Fibroblast of skin of scalp (primary cell): ENCODE data around the gene TBATA. TPM values are rescaled to one million over a fixed set of nuclear protein-coding genes. Genes with fewer than 3 reads are reported as not detected.

ENCODE experiments used
- DNase-seq: peaks from one replicate; pipeline ENCODE4 v3.0.0-alpha.2; 2013
- polyA plus RNA-seq, 2 experiments: library from polyadenylated mRNA; unstranded; fragments of 120-200 nt; gene quantifications; one replicate each; pipeline ENCODE4 v1.2.1, GENCODE V29; 2013; ENCODE audit not compliant: insufficient read length in 2 of 2

The TBATA gene, protein sequence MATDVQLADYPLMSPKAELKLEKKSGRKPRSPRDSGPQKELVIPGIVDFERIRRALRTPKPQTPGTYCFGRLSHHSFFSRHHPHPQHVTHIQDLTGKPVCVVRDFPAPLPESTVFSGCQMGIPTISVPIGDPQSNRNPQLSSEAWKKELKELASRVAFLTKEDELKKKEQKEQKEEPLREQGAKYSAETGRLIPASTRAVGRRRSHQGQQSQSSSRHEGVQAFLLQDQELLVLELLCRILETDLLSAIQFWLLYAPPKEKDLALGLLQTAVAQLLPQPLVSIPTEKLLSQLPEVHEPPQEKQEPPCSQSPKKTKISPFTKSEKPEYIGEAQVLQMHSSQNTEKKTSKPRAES
- polyA plus RNA-seq (2013, experiment 1 of 2; ENCODE audit: insufficient read length) = not detected
- polyA plus RNA-seq (2013, experiment 2 of 2; ENCODE audit: insufficient read length) = not detected

DNA sequence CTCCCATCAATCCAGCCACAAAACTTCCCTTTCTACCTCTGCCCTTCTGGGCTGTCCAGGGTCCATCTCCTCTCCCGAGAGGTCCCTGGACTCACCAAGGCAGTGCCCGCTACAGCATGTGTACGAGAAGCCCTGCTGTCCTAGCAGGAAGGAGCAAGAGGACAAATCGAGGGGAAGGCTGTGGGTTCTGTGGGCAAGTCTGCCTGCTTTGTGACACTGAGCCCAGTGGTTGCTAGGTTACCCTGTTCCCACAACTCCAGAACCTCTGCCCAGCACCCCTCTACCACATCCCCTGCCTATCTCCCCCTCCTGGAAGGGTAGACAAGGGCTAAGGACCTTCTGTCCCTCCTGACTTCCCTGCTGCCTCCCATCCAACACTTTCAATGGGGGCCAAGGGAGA is at the start of gene TBATA:
TBATA (minus strand) TSS at position 188 of the 400 bp plus-strand sequence. CDS start 1,998 bp downstream, outside the sequence.
- DNase-seq = no peak

DNA sequence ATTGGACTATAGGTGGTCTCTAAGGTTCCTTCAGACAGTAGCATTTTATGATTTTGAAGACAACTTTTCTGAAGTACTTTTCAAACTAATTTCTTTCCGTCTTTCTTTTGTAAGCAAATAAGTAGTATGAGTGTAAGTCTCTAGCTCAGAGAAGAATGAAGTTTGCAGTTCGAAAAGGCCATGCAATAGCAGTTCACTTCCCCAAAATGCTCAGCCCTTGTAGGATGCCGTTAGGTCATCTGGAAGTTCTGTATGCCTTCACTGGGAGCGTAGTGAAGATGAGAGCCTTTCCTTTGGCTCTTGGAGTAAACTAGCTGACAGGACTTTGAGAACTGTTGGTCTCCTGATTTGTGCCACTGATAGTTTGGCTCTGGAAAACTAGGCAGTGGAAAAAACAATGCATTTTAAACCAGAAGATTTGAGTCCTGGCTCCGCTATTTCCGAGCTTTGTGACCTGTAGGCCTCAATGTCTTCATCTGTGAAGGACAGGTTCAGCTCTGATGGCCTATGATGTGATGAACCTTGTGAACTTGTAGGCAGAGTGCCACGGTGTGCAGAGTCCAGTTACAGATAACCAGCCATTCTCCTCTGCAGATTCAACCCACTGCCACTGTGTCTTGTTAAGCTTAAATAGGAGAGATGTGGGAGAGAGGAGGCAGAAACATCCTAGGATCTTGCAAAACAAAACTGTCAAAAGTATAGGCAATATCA is 49.4 kb upstream of the TBATA start:
- DNase-seq = no peak

DNA sequence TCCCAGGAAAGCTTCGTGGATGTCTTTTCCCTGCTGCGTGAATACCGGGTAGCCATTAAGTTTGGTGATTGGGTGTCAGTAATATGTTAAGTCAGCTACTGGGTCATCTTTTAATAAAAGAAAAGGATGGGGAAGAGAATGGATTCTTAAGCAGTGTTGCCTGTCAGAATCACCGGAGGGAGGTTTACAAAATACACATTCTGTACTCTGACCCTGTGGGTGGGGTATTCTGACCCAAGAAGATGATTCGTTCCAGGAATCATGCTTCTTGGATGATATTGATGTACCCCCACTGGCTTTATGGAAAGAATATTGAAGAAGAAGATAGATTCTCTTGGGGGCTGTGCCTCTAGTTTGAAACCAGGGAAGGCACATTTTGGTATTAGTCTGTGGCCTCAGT is 48.8 kb upstream of the TBATA start:
- DNase-seq = peak; percentile 11

DNA sequence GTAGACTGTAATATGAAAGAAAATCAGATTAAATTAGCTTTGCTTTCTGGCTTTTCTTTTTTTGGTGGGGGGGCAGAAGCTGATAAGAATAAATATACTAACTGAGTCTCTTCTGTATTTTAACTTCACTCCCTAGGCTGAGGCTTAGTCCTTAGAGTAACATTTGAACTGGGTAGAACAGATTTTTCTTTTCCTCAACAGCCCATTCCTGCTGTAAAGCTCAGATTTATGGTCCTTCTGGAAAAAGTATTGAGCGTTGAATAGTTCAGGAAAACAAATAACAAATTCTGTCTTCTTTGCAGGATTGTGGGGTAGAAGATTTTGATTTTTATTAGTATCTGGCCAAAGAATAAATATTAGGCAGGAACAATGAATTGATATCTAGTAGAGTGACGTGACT is 48.4 kb upstream of the TBATA start:
- no peak for DNase-seq

DNA sequence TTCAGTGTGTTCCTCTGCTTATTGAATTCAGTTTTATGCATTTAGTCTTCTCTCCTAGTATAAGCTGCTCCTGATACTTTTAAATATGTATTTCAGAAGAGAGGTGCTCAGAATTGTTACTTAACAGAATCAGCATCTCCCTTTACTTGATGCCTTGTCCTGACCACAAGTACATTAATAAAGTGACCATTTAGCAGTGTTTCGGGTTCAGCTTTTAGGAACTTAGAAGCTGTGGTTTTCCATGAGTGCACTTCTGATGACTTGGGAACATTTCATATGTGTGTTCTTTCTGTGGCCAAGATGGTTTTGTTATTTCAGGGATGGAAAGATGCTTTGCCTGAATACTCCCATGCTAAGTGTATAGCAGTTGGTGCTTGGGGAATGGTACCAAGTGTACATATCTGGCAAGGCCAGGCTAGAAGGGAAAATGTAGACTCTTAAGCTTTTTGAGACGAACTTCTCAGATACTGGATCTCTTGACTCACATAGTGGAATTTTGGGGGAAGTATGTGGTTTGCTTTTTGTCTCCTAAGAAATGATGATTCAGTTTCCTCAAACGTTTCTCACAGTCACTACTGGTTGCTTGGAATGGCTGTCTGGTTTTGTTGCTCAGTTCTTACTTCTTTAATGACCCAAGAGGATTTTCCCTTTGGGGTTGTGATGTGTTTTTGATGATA is 47.8 kb upstream of the TBATA start:
- peak; percentile 95 for DNase-seq

DNA sequence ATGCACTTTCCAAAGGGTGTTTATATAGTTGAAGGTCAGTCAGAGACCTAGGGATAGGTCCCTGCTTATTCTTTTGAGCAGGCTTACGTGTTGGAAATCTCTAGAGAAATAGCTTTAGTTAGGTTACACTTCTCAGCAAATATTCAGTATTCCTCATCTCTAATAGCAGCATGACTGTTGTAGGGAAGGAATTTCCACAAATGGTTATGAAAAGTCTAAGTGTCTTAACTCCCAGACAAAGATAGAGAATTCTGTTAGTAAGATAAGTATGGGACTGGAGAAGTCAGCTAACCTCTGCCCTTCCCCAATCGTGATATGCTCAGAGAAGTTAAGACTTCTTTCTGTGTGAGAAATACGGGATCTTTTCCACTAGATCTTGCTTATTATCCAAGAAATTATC is 47.0 kb upstream of the TBATA start:
- peak; percentile 53 for DNase-seq

DNA sequence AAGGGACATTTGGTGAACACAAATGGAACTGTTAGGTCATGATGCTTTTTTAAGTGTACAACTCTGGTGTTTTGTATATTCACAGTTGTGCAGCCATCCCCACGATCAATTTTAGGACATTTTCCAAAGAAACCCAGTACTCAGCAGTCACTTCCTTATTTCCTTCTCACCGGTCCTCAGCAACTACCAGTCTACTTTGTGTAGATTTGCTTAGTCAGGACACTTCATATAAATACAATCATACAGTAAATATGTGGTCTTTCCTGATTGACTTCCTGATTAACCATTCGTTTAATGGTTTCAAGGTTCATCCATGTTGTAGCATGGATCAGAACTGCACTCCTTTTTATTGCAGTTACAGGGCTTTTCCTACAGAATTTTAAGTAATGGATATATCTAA is 45.0 kb upstream of the TBATA start:
- DNase-seq = no peak

DNA sequence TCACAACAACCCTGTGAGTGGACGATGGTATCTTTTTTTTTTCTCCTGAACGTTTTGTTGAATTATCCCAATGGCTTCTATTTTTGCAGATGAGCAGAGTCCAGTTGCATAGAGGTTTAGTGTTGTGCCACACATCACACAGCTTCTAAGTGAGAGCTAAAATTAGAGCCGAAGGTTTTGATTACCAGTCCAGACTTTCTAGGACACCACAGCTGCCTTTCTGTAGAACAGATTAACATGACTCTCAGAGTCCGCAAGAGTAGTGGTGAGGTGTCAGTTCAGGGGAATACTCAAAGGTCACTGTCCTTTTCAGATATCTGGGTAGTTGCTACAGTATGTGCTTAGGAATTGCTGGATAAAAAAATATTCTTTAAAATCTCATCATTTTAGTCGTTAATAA is 44.4 kb upstream of the TBATA start:
- no peak for DNase-seq

DNA sequence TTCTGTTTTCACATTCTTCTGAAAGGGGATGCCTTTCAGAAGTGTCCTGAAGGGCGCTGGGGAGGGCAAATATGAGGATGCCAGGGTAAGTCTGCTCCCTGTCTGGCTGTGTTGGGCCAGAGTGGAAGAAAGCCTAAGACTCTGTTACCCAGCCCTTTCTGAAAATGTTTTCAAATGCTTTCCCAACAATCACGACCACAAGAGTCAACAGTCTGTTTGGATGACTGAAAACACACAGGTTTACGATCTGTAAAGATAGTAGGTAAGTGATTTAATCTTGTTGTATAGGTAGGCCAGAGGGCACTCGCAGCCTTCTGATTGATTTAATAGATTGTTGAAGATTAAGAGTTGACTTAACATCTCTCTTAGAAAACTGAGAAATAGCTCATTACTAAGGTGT is 43.7 kb upstream of the TBATA start:
- DNase-seq = no peak

DNA sequence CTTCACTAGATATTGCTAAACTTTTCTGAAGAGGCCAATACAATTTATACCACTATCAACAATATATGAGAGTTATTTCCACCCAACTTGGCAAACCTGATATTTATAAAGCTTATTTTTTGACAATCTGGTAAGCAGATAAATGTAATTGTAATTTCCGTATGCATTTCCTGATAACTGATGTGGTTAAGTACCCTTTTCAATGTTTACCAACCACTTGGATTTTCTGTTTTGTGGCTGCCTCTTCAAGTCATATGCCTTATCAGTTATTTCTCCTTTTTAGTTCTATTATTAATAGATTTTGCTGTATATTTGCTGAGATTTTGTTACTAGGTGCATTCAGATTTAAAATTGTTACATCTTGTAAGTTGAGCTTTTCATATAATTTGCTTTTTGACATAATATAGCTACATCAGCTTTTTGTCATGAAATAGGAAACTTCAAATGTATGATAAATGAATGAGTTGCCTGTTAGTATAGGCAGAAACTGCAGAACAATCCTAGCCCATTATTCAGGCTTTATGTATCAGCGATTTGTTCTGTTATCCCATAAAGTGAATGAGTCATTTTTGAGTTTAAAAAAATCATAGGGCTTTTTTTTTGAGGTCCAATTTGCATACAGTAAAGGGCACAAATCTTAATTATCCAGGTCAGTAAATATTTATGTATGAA is 42.0 kb upstream of the TBATA start:
- no peak for DNase-seq

DNA sequence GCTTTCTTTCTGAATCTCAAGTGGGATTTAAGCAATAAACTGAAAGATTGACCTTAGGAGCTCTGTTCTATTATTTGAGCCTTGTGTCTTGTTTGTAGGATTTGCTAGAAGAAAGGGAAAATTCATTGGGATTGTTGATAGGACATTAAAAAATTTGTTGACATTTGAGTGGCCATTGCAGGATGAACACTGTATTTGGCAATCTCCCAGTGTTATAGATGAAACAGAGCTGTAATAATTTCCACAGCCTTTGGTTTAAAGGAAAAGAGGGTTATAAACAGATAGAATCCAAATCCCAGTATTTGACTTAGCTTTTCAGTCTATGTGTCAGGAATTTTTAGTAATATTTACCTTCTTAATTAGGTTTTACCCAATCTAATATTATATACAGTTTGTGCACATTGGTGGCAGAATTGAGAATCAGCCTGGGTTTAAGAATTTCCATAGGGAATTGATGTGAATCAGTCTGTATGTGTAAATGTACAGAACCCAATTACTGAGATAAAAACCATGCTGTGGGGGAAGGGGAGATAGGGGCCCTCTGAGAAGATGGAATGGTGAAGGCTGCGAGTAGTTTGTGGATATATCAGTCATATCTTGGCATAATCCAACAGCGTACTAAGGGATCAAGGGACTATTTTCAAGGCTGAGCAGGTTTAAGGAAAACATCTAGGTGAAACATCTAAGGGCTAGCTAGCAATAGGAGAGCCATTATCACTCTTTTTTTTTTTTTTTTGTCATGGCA is 37.1 kb upstream of the TBATA start:
- DNase-seq = no peak

DNA sequence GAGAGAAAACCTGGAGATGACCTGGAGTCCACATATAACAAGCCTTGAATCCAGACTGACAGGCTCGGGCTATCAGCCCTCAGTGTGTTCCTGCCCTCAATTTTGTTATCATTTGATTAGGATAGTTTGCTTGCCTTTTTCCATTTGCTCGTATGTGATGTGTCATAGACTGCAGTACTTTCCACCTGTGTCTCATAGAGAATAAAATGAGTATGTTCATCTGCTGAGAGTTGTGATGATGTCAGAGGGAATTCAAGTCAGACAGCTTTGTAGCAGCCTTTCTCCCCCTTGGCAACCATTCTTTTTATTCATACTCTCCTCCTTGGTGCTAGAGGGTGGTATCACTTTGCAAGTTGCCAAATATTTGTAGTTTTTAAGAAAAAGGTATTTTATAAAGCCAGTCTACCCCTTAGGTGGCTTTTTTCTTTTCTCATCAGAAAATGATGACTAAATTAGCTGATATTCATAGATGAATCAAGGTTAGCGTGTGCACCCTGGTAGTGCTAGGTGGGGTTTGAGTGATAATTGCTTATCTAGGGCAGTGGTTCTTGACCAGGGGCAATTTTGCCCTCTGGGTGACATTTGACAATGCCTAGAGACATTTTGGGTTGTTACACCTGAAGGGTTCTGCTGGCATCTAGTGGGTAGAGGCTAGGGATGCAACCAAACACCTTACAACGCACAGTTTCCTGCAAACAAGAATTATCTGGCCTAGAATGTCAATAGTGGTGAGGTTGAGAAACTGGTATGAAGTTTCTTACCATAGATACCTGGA is 36.0 kb upstream of the TBATA start:
- DNase-seq = no peak

DNA sequence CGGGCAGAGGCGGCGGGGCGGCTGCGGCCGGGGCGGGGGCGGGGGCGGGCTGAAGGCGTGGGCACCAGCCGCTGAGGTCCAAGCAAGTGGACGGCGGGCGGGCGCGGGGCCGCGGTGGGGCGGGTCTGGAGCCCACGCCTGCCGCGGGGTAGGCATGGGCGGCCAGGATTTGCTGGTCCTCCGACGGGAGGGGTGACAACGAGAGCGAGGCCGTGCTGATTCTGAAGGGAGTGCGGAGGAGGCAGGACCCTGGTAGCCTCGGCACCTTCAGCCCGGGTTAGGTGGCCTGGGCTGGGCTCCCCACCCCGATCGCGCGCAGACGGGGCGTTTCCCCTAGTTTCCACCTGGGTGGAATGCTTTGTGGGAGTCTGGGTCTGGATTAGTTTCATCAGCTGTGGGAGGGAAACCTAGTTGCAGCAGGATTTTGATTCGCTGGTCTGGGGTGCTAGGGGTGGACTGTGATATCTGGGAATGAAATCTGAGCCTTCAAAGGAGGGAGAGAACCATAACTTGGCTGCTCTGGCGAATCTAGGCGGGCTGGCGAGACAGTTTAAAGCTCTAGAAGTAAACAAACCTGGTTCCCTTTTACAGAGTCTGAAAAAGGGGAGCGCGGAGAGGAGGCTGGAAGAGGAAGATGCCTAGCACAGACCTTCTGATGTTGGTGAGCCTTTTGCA is 31.2 kb upstream of the TBATA start:
- peak; percentile 91 for DNase-seq

DNA sequence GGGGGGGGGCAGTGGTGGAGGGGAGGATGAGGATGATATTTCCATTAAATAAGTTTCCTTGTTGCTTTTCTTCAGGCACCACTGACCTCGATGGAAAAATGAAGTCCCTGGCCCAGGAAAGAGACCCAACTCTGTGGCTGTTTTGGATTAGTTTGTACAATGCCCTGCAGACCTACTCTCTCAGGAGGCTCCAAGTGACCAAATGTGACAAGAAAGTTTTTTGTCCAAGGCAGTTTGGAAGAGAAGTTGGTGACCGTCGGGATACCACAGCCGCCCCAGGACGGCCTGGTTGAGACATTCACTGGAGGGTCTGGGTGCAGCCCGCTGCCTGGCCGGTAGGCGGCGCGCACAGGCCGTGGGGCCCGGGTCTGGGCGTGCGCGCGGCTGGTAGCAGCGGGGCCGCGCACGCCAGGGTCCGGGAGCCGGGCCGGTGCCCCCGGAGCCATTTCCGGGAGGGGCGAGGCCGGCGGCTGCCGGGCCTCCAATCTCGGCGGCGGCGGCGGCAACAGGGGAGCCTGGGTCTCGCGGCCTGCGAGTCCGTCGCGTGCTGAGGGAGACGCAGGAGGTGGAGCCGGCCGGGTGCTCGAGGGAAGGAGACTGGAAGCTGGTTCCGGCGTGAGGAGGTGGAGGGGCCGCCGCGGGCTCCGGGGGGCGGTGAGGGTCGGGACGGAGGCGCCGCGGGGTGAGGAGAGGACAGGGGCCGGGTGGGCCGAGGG is 30.5 kb upstream of the TBATA start, which contains the start of gene SGPL1:
SGPL1 (plus strand) TSS at position 445 of the 716 bp plus-strand sequence. CDS start 906 bp downstream, outside the sequence.
- peak; percentile 88 for DNase-seq

DNA sequence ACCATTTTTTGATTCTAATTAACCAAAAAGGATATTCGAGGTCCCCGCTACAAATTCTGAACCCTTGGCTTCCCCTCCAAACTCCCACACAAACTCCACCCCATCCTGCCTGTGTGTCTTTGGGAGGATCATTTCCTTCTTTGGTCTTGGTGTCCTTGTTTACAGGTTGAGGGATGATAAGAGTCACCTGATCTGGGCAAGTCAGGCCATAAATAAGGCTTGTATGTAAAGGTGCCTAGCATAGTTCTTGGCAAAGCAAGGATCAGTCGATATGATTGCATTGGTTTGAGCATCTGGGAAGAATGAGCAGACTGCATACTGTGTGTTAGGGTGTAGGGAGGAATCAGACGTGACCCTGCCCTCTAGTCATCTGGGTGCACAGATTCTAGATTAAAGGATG is 28.9 kb upstream of the TBATA start:
- no peak for DNase-seq

DNA sequence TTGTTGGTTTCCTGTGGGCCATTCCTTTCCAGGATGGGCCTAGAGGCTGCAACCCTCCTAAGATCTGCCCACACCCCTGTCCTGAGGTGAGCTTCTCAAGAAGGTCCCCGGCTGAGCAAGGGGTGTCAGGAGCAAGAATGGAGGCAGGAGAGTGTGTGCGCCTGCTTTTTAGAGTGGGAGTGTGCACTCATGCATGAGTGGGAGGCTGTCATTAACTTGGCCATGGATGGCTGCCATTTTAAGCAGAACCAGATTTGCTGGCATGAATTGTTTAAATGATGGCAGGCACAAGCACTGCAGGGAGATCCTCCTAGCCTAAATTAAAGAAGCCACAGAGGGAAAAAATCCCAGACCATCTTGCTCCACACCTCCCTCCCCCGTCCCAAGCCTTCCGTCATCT is 27.6 kb upstream of the TBATA start:
- DNase-seq = no peak

DNA sequence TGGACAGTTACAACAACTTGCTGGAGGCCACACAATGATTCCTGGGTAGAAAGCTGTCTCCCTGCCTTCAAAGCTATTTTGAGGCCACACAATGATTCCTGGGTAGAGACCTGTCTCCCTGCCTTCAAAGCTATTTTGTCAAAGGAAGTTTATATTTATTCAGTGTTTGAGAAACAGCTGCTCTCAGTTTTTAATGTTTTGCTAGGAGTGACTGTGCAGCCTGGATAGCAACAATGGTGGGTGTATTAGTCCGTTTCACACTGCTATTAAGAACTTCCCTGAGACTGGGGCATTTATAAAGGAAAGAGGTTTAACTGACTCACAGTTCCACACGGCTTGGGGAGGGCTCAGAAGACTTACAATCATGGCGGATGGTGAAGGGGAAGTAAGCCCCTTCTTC is 26.7 kb upstream of the TBATA start:
- no peak for DNase-seq

DNA sequence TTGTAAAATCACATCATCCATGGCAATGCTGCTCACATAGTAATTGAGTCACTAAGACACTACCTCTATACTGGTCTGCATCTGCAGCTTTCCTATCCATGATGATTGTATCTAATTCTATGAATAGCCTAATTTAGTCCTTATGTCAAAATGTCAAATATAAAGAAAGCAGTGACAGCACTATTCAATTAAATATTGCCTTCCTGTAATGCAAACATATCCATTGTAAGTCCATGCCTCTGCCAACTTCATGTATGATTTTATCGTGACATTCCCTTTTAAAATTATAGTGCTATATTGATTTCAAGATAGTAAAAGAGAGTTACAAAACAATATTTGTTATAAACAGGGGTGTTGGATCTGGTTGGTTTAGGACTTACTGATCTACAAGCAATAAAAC is 25.8 kb upstream of the TBATA start:
- no peak for DNase-seq

DNA sequence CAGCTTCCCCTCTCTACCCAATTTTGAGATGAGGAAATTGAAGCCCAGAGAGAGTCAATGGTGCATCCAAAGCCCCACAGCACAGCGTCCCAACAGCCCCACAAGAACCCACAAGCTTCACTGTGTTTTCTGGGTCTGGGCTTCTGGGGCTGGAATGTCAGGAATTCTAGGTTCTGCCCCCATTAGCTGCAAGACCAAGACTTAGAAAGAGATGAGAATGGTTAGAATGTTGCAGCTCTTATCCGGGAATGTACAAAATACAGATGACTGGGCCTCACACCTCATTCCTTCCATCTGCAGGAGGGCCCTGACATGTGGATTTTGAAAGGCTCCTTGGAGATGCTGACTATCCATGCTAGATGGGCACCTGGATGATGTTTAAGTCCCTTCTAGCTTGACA is 24.5 kb upstream of the TBATA start:
- DNase-seq = peak; percentile 69
